ENCODE results near the gene AP1B1.

Gene AP1B1

GRCh38 chr22:29306835-29307595 lies 81.4 kb downstream of the AP1B1 start:
- Mint-ChIP-seq H3K9me3 (no peaks in the 10 kb centered on the region), H3K4me1 (peaks cover 22 to 60% of the 10 kb centered on the region in 2 donors), H3K27me3 (peaks cover 29 to 54% of the 10 kb centered on the region in 2 donors), H3K36me3 (peaks cover 0 to 1% of the 10 kb centered on the region in 2 donors), H3K4me3 (peak overlapping the region; percentile 77 to 81), H3K27ac (no peak overlapping the region)
- no peak for DNase-seq
- ATAC-seq (replicated peaks) = no peak

- H3K27ac Mint-ChIP-seq = no peak within 1 kb of the TSS
- ATAC-seq (replicated peaks) = peak; percentile 43 to 52
- H3K4me1 Mint-ChIP-seq = peaks cover 22 to 62% of the 10 kb centered on the region in 2 donors
Measured at GRCh38 chr22:29306175-29306834, 82.1 kb downstream of the AP1B1 start, which contains the start of gene GAS2L1. GAS2L1 (plus strand) TSS chr22:29306650; CDS start chr22:29308106, 1,456 bp downstream.

GRCh38 chr22:29305836-29306174 lies 82.6 kb downstream of the AP1B1 start:
- H3K4me1 Mint-ChIP-seq = peaks cover 19 to 60% of the 10 kb centered on the region in 2 donors
- peak overlapping the region; percentile 77 to 81 for H3K4me3 Mint-ChIP-seq
- H3K27ac Mint-ChIP-seq = no peak overlapping the region
- DNase-seq (no peak), ATAC-seq (replicated peaks) (peak in 1 of 2 donors; percentile 2)
- peaks cover 10 to 13% of the 10 kb centered on the region in 2 donors for H3K36me3 Mint-ChIP-seq
- H3K9me3 Mint-ChIP-seq = no peaks in the 10 kb centered on the region
- peaks cover 27 to 51% of the 10 kb centered on the region in 2 donors for H3K27me3 Mint-ChIP-seq

More at GRCh38 chr22:29306175-29306834, 82.1 kb downstream of the AP1B1 start, which contains the start of gene GAS2L1:
- Mint-ChIP-seq H3K4me3 (peak within 1 kb of the TSS; percentile 77 to 81), H3K36me3 (peaks cover 5 to 8% of the 10 kb centered on the region in 2 donors), H3K27me3 (peaks cover 27 to 51% of the 10 kb centered on the region in 2 donors), H3K9me3 (no peaks in the 10 kb centered on the region)
- no peak for DNase-seq

GRCh38 chr22:29302681-29303465 lies 85.5 kb downstream of the AP1B1 start:
- Mint-ChIP-seq H3K27me3 (peaks cover 27 to 34% of the 10 kb centered on the region in 2 donors), H3K4me3 (no peak overlapping the region), H3K4me1 (peaks cover 21 to 53% of the 10 kb centered on the region in 2 donors), H3K36me3 (peaks cover 32 to 38% of the 10 kb centered on the region in 2 donors), H3K9me3 (no peaks in the 10 kb centered on the region), H3K27ac (no peak overlapping the region)
- DNase-seq = no peak
- ATAC-seq (replicated peaks) = no peak

GRCh38 chr22:29302402-29302680 lies 86.0 kb downstream of the AP1B1 start:
- H3K9me3 Mint-ChIP-seq = no peaks in the 10 kb centered on the region
- peaks cover 20 to 49% of the 10 kb centered on the region in 2 donors for H3K4me1 Mint-ChIP-seq
- no peak for DNase-seq
- no peak for ATAC-seq (replicated peaks)
- no peak overlapping the region for H3K4me3 Mint-ChIP-seq
- H3K36me3 Mint-ChIP-seq = peaks cover 38 to 43% of the 10 kb centered on the region in 2 donors
- H3K27ac Mint-ChIP-seq = no peak overlapping the region
- H3K27me3 Mint-ChIP-seq = peaks cover 22 to 28% of the 10 kb centered on the region in 2 donors

GRCh38 chr22:29301716-29302401 lies 86.5 kb downstream of the AP1B1 start:
- peaks cover 38 to 48% of the 10 kb centered on the region in 2 donors for H3K36me3 Mint-ChIP-seq
- no peak overlapping the region for H3K4me3 Mint-ChIP-seq
- no peak for DNase-seq
- peak overlapping the region; percentile 25 for H3K27ac Mint-ChIP-seq
- ATAC-seq (replicated peaks) = no peak
- H3K27me3 Mint-ChIP-seq = peaks cover 21 to 26% of the 10 kb centered on the region in 2 donors
- peaks cover 19 to 48% of the 10 kb centered on the region in 2 donors for H3K4me1 Mint-ChIP-seq
- no peaks in the 10 kb centered on the region for H3K9me3 Mint-ChIP-seq

GRCh38 chr22:29300807-29301601 lies 87.4 kb downstream of the AP1B1 start:
- peaks cover 15 to 41% of the 10 kb centered on the region in 2 donors for H3K4me1 Mint-ChIP-seq
- ATAC-seq (replicated peaks) = peak; percentile 11 to 14
- no peak for DNase-seq
- peak overlapping the region; percentile 25 for H3K27ac Mint-ChIP-seq
- no peaks in the 10 kb centered on the region for H3K9me3 Mint-ChIP-seq
- H3K27me3 Mint-ChIP-seq = peaks cover 16 to 19% of the 10 kb centered on the region in 2 donors
- peaks cover 41 to 50% of the 10 kb centered on the region in 2 donors for H3K36me3 Mint-ChIP-seq
- H3K4me3 Mint-ChIP-seq = peak overlapping the region in 1 of 2 donors; percentile 4

- Mint-ChIP-seq H3K36me3 (peaks cover 44 to 54% of the 10 kb centered on the region in 2 donors), H3K9me3 (no peaks in the 10 kb centered on the region), H3K4me1 (peaks cover 15 to 36% of the 10 kb centered on the region in 2 donors), H3K27ac (peak overlapping the region; percentile 11), H3K4me3 (no peak overlapping the region), H3K27me3 (peaks cover 12 to 13% of the 10 kb centered on the region in 2 donors)
- ATAC-seq (replicated peaks) (no peak), DNase-seq (no peak)
Measured at GRCh38 chr22:29300467-29300806, 87.9 kb downstream of the AP1B1 start.

- DNase-seq (no peak), ATAC-seq (replicated peaks) (no peak)
- Mint-ChIP-seq H3K9me3 (no peaks in the 10 kb centered on the region), H3K27ac (peak overlapping the region; percentile 70), H3K36me3 (peaks cover 44 to 54% of the 10 kb centered on the region in 2 donors), H3K27me3 (peaks cover 2% of the 10 kb centered on the region in 2 donors), H3K4me1 (peaks cover 10 to 25% of the 10 kb centered on the region in 2 donors), H3K4me3 (peak overlapping the region in 1 of 2 donors; percentile 15)
Measured at GRCh38 chr22:29299136-29299900, 89.1 kb downstream of the AP1B1 start.

GRCh38 chr22:29298641-29299040 lies 89.7 kb downstream of the AP1B1 start:
- peaks cover 47 to 59% of the 10 kb centered on the region in 2 donors for H3K36me3 Mint-ChIP-seq
- H3K27ac Mint-ChIP-seq = peak overlapping the region; percentile 65
- DNase-seq (no peak), ATAC-seq (replicated peaks) (no peak)
- no peaks in the 10 kb centered on the region for H3K9me3 Mint-ChIP-seq
- no peaks in the 10 kb centered on the region for H3K27me3 Mint-ChIP-seq
- H3K4me3 Mint-ChIP-seq = no peak overlapping the region
- H3K4me1 Mint-ChIP-seq = peaks cover 9 to 19% of the 10 kb centered on the region in 2 donors

- H3K36me3 Mint-ChIP-seq = peaks cover 36 to 52% of the 10 kb centered on the region in 2 donors
Measured at GRCh38 chr22:29292379-29292778, 96.0 kb downstream of the AP1B1 start.

GRCh38 chr22:29291215-29291614 lies 97.2 kb downstream of the AP1B1 start:
- peaks cover 21 to 23% of the 10 kb centered on the region in 2 donors for H3K4me1 Mint-ChIP-seq
- ATAC-seq (replicated peaks) = no peak

More at GRCh38 chr22:29292379-29292778, 96.0 kb downstream of the AP1B1 start:
- ATAC-seq (replicated peaks) (no peak), DNase-seq (no peak)
- Mint-ChIP-seq H3K4me3 (no peak overlapping the region), H3K4me1 (peaks cover 16 to 17% of the 10 kb centered on the region in 2 donors), H3K9me3 (no peaks in the 10 kb centered on the region), H3K27me3 (no peaks in the 10 kb centered on the region), H3K27ac (peak overlapping the region; percentile 71)

More at GRCh38 chr22:29291215-29291614, 97.2 kb downstream of the AP1B1 start:
- Mint-ChIP-seq H3K27ac (no peak overlapping the region), H3K27me3 (no peaks in the 10 kb centered on the region), H3K36me3 (peaks cover 44 to 57% of the 10 kb centered on the region in 2 donors), H3K9me3 (no peaks in the 10 kb centered on the region), H3K4me3 (no peak overlapping the region)
- no peak for DNase-seq
